Lower leg skin (tissue), 4 donors: ENCODE data around the gene USP48. TPM values are rescaled to one million over a fixed set of nuclear protein-coding genes. Genes with fewer than 3 reads are reported as not detected.

Experiments used
- DNase-seq, 2 donors: peaks; one replicate each; pipeline ENCODE4 v3.0.0-alpha.2; 2019; ENCODE audit warnings: low spot score in 2 of 2
- H3K4me3 ChIP-seq: fragments of 200-600 bp; sonication (generic); 2 replicates; pipeline ENCODE4 v1.5.1; 2017; ENCODE audit warnings: mild to moderate bottlenecking, low read depth; ENCODE audit not compliant: poor library complexity, severe bottlenecking
- POLR2A ChIP-seq, 2 donors: fragments of 450-650 bp; IDR thresholded peaks; one replicate each; pipeline ENCODE4 v1.6.1; 2016 to 2017; ENCODE audit warnings: antibody characterized with exemption in 2 of 2, mild to moderate bottlenecking in 1 of 2, moderate library complexity in 1 of 2
- WGBS, 2 donors: methylation state at CpG; one replicate each; pipeline ENCODE4 v1.1.5; 2018; 5-methylcytosine and 5-hydroxymethylcytosine counted together
- intact Hi-C: fragments of 100-400 bp; cut with DNase I; formaldehyde crosslinking; loops from one replicate; pipeline ENCODE4 v1.15.0; 2023; ENCODE audit warnings: low total_unique reads
- total RNA-seq, 4 donors: library from RNA; depleted of rRNA; stranded (reverse); fragments of >200 nt; gene quantifications; one replicate each; pipeline ENCODE4 v1.1.0, GENCODE V29; 2016
- TF ChIP-seq, protein P1 (sequence below), 3 donors: fragments of 450-650 bp; IDR thresholded peaks; one replicate each; pipeline ENCODE4 v1.5.1; 2016; ENCODE audit warnings: antibody characterized with exemption in 3 of 3, mild to moderate bottlenecking in 3 of 3, moderate library complexity in 2 of 3

Gene USP48
- total RNA-seq, 4 donors from 2014 or later, result 26.9 to 38.1 (median 31.5) TPM

DNA sequence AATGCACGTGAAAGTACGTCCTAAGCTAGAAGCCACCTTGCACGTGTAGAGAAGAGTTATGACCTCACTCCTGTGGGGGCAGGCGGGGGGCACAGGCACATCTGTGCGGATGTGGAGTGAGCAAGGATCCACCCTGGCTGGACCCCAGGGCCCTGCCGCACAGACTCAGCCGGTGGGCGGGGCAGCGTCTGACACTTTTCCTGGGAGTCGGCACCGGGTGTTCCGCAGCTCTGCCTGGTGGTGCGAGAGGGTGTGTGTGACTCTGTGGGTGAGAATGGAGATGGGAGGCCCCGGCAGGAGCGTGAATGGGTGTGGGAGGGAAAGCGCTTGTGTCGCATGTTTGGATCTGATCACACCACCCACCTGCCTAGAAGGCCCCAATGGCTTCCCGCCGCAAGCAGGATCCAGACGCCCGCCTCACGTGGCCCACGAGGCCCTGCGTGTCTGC, 143.3 kb downstream of the USP48 start:
- TF ChIP-seq POLR2A (IDR thresholded peaks at IDR 0.05), result no peak
- TF ChIP-seq, protein P1, sequence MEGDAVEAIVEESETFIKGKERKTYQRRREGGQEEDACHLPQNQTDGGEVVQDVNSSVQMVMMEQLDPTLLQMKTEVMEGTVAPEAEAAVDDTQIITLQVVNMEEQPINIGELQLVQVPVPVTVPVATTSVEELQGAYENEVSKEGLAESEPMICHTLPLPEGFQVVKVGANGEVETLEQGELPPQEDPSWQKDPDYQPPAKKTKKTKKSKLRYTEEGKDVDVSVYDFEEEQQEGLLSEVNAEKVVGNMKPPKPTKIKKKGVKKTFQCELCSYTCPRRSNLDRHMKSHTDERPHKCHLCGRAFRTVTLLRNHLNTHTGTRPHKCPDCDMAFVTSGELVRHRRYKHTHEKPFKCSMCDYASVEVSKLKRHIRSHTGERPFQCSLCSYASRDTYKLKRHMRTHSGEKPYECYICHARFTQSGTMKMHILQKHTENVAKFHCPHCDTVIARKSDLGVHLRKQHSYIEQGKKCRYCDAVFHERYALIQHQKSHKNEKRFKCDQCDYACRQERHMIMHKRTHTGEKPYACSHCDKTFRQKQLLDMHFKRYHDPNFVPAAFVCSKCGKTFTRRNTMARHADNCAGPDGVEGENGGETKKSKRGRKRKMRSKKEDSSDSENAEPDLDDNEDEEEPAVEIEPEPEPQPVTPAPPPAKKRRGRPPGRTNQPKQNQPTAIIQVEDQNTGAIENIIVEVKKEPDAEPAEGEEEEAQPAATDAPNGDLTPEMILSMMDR (IDR thresholded peaks at IDR 0.05), result no peak
- 22 to 29% methylated on average over 24 of the region's 24 CpGs for WGBS, 2 donors
- no peak overlapping the region for H3K4me3 ChIP-seq
- intact Hi-C loops, result no loop called here
- DNase-seq, result no peak

DNA sequence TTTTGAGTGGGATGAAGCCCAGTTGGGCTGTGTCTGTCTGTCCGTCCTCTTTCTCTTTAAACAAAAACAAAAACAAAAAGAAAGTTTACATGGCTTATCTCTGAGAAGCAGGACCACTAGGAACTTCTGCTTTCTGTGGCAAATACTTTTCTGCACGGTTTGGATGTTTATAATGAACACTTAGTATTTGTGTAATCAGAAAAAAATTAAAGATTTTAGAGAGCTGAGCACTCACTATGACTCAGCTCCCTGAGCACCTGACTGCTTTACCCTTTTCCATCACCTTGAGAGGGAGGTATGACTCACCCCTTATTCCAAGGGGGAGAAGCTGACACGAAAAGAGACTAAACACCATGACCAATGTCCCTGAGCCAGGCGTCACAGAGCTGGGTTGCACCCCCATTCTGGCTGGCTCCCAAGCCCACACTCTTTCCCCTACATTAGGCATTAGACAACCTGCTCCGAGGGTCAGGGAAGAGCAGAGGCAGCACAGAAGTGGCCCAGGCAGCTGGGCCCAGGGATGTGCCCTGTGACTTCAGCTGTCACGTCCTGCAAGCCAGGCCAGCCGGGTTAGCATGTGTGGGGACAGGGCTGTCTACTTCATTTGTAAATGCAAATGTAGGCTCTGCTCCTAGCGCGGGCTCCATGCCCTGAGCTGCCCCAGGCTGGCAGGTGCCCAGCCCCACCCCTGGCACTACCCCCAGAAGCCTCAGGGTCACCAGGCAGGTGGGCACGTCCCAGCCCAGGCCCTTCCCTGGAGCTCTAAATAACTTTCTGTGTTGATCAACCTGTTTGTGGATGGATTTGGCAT, 144.2 kb downstream of the USP48 start:
- TF ChIP-seq, protein P1 (IDR thresholded peaks at IDR 0.05), result no peak
- TF ChIP-seq POLR2A (IDR thresholded peaks at IDR 0.05), result no peak
- DNase-seq, result no peak
- H3K4me3 ChIP-seq, result no peak overlapping the region
- 22 to 30% methylated on average over 8 to 10 of the region's 10 CpGs for WGBS, 2 donors
- intact Hi-C loops, result no loop called here

DNA sequence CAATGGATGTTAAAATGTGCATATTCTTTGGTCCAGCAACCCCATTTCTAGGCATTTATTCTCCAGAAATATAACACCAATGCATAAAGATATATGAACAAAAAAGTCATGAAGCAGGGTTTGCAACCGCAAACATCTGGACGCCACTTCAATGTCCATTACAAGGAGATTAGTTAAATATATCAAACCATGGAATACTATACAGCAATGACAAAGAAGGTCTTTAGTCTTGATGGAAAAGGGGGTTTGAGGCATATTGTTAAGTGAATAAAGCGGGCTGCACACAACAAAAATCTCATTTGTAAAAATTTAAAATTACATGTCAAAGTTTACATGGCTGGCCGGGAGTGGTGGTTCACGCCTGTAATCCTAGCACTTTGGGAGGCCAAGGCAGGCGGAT, 145.4 kb downstream of the USP48 start:
- intact Hi-C loops, result no loop called here
- 94 to 95% methylated on average over 6 of the region's 6 CpGs for WGBS, 2 donors
- H3K4me3 ChIP-seq, result no peak overlapping the region
- no peak for DNase-seq
- TF ChIP-seq POLR2A (IDR thresholded peaks at IDR 0.05), result no peak
- TF ChIP-seq, protein P1 (IDR thresholded peaks at IDR 0.05), result no peak

DNA sequence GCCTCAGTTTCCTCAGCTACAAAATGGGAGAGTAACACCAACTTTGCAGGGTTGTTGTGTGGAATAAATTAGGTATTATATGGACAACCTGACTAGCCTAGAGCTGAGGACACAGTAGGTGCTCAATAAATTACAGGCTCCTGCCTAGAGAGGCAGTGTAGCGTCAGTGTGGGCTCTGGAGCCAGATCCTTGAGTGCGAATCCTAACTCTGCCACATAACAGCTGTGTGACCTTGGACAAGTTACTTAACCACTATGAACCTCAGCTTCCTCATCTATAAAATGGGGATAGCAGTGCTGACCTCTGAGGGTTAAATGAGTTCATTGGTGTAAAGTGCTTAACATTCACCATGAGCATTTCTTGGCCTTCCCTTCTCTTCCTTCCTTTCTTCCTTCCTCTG, 146.9 kb downstream of the USP48 start:
- 94 to 96% methylated on average over 2 of the region's 2 CpGs for WGBS, 2 donors
- intact Hi-C loops, result no loop called here
- no peak for DNase-seq
- TF ChIP-seq, protein P1 (IDR thresholded peaks at IDR 0.05), result no peak
- H3K4me3 ChIP-seq, result no peak overlapping the region

DNA sequence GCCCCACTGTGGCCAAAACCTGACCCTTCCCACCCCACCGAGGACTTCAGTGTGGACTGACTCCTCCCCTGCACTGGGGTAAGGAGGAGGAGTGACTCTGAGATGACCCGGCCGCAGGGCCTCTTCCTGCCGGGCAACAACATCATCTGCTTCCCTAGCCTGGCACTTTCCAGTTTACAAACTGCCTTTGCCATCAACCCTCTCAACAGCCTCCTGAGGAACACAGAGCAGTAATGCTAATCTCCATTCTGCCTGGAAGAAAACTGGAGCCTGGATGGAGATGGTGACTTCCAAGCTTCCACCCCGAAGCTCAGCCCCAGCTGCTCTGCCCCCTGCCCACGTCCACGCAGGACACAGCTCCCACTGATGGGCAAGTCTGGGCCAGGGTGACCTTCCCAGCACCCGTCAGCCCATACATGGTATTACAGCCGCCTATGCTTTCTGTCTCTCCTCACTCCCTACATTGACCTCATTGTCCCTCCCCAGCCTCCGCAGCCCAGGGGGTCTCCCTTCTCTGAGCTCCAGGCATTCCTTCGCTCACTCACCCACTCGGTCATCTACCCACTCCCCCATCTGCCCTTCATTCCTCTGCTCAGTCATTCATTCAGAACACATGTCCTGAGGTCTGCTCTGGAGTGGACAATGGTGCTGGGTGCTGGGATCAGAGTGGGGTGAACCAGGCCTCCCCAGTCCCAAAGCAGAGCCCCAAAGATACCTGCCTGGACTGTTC, 148.0 kb downstream of the USP48 start:
- no peak for DNase-seq
- H3K4me3 ChIP-seq, result no peak overlapping the region
- intact Hi-C loops, result no loop called here
- no peak for TF ChIP-seq POLR2A (IDR thresholded peaks at IDR 0.05)
- TF ChIP-seq, protein P1 (IDR thresholded peaks at IDR 0.05), result no peak
- 78 to 86% methylated on average over 12 of the region's 12 CpGs for WGBS, 2 donors
